HG02798 (cell line): ENCODE data around the gene PTPN9.

Experiments
- ATAC-seq: cut with Tn5 transposase; IDR thresholded peaks from one replicate; pipeline ENCODE4 v1.9.1; 2021; ENCODE audit warnings: mild to moderate bottlenecking; ENCODE audit not compliant: unreplicated experiment, poor library complexity

PTPN9 gene

DNA sequence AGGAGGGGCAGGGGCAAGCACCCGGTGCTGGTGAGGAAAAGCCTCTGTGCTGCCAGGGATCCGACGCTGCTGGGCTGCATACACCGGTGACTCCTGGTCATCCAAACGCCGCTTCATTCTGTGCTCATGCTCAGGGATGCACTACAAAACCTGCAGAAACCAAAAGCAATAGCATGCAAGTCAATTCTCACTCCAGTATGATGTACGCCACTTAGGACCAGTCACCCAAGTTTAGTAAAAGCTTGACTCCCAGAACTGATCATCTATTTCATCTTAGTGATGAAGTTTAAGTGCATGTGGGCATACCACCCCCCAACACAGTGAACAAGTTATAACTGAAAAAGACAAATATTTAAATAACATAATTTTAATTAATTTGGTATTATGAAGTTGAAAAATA lies 148.9 kb downstream of the PTPN9 start:
- ATAC-seq, result no peak

DNA sequence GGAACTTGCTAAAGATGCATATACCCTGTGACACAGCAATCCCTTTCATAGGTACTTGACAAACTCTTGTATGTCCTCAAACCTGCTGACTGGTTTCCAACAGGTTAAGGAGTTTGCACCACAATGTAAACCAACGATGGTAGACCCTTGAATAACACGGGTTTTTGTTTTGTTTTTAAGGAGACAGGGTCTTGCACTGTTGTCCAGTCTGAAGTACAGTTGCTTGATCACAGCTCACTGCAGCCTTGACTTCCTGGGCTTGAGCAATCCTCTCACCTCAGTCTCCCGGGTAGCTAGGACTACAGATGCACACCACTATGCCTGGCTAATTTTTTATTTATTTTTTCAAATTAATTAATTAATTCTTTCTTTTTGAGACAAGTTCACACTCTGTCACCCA lies 151.0 kb downstream of the PTPN9 start:
- ATAC-seq, result no peak

DNA sequence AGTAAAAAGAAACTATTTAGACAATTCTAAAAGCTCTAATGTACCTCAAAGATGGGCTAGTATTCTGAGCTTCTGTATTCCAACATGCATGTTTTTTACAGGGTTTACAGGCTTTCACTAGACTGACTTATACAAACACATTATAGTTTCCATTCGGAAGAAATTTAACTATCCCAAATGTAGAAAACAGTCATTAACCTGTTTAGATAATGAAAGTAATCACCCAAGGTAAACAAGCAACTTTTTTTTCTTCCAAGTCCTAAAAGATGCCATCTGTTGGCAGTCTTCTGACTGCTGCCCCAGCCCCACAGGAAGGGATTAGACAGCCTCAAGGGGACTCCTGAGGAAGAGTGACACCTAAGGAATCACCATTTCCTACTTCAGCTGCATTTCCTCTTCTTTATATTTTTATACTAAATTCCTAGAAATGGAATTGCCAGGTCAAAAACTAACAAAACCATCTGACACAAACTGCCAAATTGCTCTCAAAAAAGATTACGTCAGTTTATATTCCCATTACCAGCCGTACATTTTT lies 153.1 kb downstream of the PTPN9 start:
- ATAC-seq, result no peak

DNA sequence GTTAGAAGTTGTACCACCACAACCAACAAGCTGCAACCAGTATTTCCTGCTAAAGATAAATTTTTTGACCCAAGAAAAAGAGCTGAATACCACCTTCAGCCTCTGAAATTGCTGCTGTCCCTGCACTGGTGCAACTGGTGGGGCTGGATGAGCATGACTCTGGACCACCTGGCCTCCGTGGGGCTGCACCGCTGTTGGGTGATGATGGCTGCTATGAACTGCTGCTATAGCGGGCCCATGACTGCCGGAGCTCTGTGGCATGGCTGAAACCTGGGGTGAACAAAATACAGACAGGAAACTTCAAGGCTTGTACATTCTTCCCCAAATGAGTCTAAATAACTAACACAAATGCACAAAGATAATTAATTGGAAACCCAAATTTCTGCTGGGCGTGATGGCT lies 156.6 kb downstream of the PTPN9 start:
- no peak for ATAC-seq

DNA sequence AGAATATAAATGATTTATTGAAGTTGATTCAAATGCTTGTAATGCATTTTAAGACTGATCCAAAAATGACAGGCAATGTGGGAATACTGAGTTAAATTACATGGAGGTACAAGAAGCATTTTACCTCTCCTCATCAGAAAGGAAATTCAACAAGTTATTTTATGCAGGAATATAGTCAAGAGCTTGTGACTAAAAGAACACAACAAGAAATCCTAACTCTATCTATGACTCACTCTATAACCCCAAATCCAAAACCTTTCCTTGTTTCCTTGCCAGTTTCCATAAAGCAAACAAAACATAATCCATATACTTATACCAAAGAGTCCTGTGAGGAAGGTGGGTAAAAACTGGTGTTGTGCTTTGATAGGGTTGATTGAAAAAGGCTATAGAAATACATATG lies 158.4 kb downstream of the PTPN9 start:
- no peak for ATAC-seq

DNA sequence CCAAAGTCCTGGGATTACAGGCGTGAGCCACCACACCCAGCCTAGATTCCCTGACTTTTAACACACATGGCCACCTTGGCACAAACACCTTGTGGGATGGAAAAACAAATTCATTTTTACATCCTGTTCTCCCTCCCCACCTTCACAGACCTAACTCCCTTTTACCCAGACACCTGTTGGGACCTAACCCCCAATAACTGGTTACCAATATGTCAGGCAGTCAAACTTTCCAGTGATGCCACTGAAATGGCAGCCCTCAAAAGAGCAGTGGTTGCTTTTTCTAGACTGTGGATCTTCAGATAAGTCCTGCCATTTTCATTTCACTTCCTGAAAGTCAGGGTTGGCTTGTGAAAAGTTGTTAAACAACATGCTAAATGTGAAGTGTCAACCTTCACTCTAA lies 162.5 kb downstream of the PTPN9 start:
- ATAC-seq, result no peak
